SH-SY5Y (cell line): Measurements from ENCODE around the gene TMTC4.

Experiments
- GATA2 ChIP-seq: IDR thresholded peaks from 2 replicates; pipeline ENCODE4 v1.6.1; 2011; ENCODE audit warnings: mild to moderate bottlenecking, low read depth, low read length
- GATA3 ChIP-seq: IDR thresholded peaks from 2 replicates; pipeline ENCODE4 v1.6.1; 2011; ENCODE audit warnings: low read depth, mild to moderate bottlenecking, low read length, moderate library complexity

Gene TMTC4

DNA sequence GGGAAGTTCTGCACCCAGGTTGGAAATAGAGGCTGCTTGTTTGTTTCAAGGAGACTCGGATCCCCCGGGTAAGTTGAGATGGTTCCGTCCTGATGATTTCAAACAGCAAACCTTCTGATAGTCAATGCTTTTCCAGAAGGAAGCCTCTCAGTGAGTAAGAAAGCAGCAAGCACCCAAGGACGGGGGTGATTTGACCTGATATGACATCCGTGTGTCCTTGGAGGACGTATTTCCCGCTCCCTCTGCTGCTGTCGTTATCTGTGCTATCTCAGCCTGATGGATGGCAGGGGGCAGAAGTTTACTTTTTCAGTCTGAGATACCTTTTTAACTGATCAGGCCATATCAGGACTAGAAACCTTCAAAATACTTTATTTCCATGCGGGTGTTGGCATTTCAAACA, 80.3 kb downstream of the TMTC4 start:
- TF ChIP-seq GATA3 = no peak
- TF ChIP-seq GATA2 = no peak

DNA sequence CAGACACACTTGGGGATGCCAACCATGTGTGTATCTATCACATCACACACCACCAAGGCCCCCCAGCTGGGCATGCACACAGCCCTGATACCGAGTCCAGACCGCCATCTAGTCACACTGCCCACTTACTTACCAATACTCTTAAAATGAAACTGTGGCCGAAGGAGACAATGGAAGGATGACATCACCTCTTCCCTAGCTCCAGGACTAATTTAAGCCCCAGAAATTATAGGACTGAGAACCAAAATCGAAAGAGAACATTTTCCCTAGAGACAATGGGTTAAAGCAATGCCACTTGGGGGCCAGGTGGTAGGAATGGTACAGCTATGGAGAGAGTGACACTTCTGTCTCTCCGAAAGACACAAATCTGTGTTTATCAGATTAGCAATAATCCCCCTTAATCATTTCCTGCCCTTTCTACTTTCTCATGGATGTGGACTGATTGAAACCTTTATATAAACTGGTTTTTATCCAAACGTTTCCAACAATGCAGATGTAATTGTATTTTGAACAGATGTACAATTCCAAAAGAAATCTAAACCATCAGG, 85.3 kb downstream of the TMTC4 start:
- TF ChIP-seq GATA2 = no peak
- TF ChIP-seq GATA3 = no peak

DNA sequence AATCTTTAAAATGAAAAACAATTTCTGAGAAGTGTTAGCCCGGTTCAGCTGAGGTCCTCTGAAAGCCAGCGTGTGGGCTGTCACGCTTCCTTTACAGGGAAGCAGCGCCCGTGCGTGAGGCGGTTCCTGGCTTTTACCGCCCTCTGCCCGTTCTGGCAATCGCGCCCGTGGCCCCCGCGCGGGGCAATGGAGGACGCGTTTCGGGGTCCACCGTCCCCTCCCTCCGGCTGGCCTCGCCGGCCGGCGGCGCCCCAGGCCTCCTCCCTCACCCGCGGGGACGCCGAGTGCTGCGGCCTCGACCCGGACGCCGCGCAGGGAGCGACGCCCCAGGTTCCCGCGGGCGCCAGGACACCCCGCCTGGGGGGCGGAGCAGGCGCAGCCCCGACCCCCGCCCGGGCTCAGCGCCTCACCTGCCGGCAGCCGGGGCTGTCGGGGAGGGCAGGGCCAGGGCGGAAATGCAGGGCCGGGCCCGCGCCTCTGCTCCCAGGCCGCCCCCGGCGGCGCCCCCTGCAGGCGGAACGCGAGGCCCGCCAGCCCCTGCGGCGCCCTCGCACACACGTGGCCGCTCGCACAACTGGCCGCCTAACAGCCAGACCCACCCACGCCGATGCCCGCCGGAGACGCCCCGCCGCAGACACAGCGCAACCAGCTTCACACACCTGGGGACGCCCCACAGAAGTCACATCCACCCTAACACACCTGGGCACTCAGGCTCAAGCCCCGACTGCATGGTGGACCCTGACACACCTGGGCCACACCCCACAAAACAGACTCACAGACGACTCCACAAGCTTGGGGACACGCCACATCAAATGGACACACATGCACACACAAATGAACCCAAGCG, 86.0 kb downstream of the TMTC4 start, which contains the start of gene GGACT:
GGACT (minus strand) TSS at position 459 of the 847 bp plus-strand sequence. CDS start 56,198 bp downstream, outside the sequence.
- TF ChIP-seq GATA2 (no peak), GATA3 (no peak)

DNA sequence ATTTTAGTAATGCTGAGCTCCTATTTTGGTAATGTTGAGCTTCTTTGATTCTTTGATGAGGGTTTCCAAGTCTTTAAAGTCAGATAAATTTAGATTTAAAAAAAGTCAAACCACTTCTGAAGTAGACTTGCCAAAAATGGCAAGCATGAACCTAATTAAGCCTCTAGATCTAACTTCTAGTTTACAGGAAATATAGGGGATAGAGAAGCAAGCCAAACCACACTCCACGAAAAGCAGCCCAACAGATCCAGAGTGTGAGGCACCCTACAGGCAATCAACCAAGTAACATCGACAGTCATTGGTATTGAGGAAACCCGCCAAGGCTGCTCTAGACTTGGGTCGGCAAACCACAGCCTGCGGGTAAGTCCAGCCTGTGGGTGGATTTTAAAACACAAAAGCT, 89.7 kb downstream of the TMTC4 start:
- TF ChIP-seq GATA3 (no peak), GATA2 (no peak)

DNA sequence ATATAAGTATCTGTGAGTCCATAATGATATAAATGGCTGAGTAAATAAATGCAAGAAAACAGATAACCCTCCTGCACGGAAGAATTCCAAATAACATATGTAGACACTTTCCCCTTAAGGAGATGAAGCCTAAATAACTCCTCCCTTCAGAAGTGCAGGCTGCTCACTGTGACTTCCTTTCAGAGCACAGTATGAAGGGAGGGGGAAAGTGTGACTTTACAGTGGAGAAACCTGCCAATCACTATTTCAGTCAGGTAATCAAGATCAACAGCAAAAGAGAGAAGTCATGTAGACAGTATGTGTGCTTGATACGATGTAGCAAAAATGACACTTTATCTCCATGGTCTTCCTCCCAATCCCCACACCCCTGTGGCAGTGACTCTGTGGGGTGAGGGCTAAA, 93.1 kb downstream of the TMTC4 start:
- TF ChIP-seq GATA3 = no peak
- no peak for TF ChIP-seq GATA2

DNA sequence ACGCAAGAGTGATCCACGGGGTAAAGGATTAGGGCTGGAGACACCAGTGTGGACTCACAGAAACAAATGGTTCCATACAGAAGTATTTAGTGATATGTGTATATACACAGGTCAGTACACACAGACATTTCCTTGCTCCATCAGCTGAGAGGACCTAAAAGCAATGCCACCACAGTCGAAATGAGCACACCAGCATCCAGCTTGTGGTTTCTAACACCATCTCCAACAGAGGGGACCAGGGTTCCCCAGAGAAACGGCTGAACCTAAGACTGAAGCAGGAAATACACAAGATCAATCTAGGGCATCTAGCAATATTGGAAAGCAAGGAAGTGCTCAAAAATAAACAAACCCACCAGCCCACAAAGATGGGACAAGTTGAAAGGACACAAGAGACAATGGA, 93.6 kb downstream of the TMTC4 start:
- TF ChIP-seq GATA2 (no peak), GATA3 (no peak)

DNA sequence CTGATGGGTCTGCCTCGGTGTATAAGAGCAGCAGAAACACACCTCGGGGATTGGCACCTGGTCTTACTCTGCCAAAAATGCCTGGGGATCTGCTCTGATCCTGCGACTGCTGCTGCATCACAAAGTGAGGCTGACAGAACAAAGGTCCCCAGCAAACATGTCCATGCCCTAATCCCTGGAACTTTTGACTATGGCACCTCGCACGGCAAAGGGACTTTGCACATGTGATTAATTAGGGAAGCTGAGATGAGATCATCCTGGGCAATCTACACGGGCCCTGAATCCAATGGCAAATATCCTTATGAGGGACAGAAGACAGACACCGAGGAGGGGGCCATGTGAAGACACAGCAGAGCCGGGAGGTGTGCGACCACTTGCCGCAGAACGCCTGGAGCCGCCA, 94.5 kb downstream of the TMTC4 start:
- TF ChIP-seq GATA2 = no peak
- no peak for TF ChIP-seq GATA3

DNA sequence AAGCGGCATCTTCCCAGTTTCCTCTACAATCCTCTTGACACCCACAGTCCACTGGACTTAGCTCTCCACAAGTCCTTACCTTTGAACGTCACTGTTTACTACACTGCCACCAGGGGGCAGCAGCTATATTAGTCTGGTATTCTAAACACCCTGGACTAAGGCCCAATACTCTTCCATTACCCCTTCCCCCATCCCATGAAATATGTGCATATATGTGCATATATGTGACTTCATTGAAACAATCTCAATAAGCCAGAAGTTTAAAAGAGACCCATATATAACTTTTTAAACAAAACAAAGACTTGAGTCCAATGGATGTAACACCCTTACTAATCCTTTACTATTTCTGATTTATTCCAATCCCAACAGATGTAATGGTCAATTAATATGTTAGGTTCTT, 101.5 kb downstream of the TMTC4 start:
- TF ChIP-seq GATA3 (no peak), GATA2 (no peak)

DNA sequence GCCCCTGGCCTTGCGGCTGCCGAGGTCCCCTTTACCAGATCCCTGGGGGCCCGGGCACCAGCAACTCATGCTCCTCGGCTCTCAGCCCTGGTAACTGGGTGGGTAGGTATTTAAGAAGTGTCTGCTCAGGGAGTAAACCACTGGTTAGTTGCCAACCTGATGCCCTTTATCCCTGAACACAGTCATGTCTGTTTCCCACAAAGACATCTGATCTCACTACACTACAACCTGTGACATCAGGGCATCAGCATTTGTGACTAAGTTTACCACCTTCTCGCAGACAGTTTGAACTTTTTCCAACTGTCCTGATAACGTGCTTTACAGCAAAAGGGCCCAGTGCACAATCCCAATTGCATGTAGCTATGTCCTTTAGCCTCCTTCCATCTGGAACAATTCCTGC, 108.1 kb downstream of the TMTC4 start:
- no peak for TF ChIP-seq GATA3
- no peak for TF ChIP-seq GATA2

DNA sequence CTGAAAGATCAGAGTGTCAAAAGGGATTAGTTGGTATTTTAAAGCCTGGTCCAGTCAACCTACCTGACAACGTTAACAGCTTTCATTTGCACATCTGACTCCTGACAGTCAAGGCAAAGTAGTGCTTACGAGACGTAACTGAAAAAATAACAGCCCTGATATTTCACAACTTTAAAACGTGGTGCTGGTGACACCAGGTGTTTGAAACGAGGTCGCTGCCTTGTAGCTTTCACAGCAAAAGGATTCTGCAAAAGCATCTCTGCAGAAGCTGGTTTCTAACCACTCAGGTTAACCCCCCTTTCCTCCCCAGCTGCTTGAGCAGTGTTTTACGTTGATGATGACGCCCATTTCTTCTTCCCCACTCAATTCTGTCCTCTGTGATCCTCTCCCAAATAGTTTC, 109.3 kb downstream of the TMTC4 start:
- TF ChIP-seq GATA2 (no peak), GATA3 (no peak)

DNA sequence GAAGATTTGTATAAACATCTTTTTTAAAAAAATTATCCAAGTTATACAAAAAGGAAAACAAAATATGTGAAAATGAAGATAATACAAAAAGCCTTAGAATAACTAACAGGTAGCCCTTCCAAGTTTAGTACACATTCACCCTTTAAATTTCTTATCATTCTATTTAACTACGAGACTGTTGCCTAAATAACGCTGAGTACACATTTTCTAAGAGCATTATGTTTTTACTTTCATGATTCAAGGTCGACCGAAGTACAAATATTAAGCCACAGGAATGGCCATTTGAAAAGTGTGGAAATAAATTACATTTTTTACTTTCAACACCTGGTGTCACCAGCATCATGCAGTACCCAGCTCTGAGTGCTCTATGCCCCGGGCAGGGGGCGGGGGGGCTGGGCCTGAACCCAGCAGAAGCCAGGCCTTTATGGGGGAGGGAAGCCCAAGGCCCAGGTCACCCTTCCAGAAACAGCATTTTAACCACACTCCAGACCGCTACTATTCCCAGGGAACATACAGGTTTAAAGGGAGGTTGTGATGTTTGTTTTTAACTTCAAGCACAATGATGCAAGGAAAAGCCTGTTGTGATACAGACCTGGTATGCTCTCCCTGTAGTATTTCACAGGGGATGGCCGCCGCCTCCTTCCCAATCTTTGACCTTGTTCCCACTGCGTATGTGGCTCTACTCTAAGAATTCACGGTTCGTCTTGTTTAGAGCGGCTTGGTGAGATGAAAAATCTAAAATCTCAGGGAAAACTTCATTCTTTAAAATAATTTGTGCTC, 110.0 kb downstream of the TMTC4 start:
- no peak for TF ChIP-seq GATA3
- no peak for TF ChIP-seq GATA2

DNA sequence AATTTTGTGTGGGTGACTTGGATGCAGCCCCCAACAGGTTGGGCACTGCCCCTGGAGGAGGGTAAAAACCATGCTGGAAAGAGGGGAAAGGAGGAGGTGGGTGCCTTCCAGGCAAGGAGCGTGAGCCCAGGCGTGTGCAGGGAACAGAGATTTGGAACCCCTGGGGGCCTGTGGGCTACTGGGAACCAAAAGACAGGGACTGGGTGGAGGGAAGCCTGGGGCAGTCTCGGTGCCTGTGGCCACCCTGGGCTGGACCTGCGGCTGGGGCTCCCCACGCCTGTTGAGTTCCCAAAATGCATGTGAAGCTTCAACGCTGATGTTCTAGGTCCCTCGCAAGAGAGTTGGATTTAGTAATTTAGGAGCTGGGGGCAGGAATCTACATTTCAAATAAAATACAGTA, 110.8 kb downstream of the TMTC4 start:
- TF ChIP-seq GATA3 = no peak
- TF ChIP-seq GATA2 = no peak

DNA sequence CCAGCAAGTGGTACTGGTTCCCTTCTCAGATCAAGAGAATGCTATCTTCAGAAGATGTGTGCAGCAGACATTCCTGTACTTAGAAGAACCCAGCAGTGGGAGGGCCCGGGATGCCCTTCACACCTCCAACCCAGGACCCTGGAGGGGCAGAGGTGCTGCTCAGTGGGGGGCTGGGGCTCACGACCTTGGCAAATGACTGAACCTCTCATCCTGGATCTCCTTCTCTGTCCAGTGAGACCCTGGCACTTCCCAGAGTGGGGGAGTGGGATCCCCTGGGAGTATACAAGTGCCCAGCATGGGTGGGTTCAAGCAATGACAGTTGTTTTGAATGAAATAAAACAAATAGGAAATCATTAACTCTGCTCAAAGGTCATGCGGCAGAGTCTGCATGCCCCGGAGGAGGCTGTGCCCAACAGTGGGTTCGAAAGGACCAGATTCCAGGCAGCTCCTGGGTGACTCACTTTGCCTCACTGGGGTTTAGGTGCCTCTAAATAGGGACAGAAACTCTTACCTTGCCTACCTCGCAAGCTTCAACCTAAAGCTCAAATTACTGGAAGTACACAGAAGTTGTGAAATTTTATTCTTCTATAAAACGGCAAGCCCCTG, 112.9 kb downstream of the TMTC4 start:
- TF ChIP-seq GATA2 (no peak), GATA3 (no peak)

DNA sequence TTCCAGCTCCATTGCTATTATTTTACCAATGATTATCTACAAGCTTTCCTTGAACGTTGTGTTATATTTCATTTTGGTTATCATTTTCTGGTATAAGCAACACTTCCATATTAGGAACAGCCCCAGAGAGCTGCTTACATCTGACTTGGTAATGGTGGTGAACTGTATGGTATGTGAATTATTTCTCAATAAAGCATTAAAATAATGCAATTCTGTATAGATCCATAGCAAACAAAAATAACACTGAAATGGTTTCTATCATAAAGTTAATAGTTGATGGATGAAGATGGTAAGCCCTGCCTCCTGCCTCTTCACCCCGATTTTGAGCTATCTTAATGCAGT, 113.5 kb downstream of the TMTC4 start:
- no peak for TF ChIP-seq GATA3

DNA sequence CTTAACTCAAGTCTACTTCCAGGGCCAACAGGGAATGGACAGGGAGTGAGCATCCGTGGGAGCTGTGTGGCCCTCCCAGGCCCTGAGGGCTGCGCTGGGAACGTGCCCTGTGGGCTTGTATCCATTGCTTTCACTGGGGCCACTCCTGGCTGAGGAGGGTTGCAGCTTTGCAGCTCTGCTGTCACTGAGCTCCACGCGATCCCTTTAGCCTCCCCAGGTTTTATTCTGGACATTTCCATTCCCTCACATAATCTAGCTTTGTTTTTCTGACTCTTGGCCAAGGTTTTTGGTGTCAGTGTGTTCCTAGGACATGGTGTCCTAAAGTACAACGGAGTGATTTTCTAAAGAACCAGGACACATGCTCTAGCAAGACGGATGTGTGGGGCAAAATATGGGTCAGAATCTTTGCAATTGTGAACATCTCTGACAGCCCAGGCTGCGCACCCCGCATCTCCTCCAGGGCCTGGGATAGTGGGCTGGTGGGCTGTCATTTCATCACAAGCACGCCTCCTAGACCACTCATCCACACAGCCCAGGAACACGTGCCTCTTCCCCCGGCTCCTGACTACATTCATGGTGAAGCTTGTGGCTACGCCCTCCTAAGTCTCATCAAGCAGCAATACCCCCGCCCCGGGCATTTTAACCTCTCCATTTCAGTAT, 114.0 kb downstream of the TMTC4 start:
- TF ChIP-seq GATA3 (no peak), GATA2 (no peak)
